Measurements from ENCODE around the gene ZNF92. TPM values are rescaled to one million over a fixed set of nuclear protein-coding genes. Genes with fewer than 3 reads are reported as not detected.
"Not testable (repeated sequence)": the region's sequence is repeated elsewhere in the genome, so short reads cannot be mapped to it uniquely, and the experiment has no call there.

Gene ZNF92
- total RNA-seq, 1 donor from 2014 or later = 46.6 TPM

DNA sequence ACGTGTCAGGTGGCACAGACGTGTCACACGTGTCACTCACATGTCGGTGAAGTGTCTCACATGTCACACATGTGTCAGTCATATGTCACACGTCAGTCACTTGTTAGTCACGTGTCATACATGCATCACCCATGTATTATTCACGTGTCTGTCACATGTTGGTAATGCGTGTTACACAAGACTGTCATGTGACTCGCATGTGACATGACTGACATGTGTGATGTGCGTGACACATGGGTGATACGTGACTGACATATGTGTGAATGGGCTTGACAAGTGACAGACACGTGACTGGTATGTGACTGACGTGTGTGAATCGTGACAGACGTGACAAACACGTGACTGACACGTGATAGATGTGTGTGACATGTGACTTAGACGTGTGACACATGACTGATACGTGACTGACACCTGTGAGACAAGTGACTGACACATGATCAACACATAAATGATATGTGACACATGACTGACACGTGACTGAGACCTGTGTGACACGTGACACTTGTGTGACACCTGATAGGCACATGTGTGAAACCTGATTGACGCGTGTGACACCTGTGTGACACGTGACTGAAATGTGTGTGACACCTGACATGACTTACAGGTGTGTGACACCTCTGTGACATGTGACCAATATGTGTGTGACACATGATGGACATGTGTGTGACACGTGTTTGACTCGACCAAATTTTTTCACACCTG is 56.1 kb downstream of the ZNF92 start:
- DNase-seq = no peak

DNA sequence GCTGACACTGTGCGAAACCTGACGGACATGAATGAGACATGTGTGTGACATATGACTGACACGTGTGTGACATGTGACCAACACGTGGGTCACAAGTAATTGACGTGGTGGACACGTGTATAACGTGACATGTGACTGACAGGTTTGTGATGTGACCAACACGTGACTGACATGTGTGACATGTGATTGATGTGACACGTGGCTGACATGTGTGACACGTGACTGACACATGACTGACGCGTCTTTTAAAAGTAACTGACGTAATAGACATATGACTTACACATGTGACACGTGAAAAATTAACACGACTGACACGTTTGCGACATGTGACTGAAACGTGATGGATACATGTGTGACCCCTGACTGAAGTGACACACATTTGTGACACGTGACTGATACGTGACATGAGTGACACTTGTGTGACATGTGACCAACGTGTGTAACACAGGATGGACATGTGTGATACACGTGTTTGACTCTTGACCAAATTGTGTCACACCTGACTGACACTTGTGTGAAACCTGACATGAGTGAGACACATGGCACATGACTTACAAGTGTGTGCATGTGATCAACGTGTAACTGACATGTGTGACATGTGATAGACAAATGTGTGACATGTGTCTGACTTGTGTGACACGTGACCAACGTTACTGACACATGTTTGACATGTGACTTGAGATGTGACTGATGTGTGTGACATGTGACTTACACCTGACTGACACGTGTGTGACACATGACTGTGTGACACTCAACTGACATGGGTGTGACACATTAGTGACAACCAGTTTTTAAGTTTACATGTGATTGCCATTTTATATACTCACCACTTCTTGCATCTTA is 56.9 kb downstream of the ZNF92 start:
- DNase-seq = no peak

DNA sequence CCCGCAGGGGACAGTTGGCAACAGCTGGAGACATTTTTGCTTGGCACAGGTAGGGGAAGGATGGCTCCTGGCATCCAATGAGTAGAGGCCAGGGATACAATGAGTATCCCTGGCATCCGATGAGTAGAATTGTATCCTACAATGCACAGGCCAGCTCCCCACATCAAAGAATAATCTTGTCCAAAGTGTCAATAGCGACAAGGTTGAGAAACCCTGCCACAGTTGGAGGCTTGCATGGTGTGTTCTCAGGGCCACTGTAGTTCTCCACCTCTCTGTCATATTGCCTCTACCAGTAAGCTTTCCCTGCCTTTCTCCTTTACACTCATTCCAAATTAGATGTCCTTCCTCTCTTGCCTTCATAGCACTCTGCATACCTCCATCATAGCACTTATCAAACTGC is 60.7 kb downstream of the ZNF92 start:
- DNase-seq = no peak

DNA sequence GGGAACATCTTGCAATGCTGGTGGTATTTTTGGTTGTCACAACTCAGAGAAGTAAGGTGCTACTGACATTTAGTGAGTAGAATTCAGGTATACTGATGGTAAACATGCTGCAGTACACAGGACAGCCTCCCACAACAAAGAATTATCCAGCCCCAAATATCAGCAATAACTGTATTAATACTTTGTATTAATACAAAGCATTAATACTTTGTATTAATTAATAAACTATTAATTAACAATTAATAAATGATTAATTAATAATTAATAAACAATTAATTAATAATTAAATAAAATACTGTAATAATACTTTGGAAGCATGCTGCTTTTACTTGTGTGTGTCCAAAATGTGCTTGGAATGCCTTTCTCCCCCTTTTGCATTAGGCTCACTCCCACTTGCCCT is 62.5 kb downstream of the ZNF92 start:
- DNase-seq = no peak

DNA sequence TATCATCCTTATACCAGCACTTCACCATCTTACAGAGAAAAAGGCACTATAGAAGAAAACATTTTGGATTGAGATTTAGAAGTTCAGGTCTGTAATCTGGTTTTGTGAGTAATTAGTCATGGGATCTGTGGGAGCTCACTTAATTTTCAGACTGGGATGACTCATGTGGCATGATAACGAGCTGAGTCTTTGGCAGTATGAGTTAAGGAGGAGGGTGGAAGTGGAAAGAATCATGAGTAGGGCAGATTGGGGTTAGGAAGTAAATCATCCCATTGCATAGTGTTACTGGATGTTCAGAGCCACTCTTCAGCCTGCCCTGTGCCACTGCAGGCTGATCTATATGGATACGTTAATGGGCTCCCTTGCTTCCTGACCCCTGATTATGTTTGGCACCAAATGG is 64.9 kb downstream of the ZNF92 start:
- no peak for DNase-seq

DNA sequence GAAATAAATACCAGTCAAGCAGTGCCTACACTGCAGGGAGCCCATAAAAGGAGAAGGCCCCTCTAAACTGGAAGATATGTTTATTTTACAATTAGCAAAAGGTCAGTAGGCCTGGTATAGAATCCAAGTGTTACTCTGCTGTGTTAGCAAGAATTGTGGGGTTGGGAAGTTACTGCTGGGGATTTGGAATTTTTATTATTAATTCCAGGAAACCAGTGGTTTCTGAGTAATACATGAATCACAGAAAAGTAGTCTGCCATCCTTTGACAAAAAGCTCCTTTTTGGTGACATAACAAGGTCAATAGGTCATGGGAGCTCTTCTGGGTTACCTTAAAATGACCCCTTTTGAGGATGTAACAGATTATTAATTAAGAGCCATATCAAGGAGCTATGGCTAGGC is 67.4 kb downstream of the ZNF92 start:
- DNase-seq = no peak

DNA sequence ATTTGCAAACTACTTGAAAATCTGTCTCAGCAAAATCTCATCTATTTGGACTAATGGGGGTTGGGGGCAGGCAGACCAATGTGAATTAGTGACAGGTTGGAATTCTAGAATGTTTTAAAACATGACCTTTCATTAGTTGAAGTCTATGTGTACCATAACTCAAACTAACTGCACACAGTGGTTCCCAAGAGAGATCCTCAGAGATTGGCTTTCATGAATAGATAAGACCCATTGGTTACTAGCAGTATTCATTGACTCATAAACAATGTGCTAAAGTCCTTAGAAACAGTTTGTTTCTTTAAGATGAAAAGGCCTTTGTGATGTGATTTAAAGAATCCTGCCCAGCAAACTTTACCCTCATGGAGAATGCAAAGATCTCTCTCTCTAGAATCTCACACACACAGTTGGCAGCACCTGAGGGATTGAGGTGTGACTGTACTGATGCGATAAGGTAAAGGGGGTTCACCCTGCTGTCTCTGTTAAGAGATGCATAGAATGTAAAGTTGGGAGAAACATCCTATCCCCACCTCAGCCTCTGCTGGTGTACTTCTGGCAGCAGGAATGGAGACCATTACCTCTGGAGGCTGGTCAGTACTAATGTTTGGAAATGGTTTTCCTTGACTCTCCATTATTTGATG is 70.7 kb downstream of the ZNF92 start:
- no peak for DNase-seq

DNA sequence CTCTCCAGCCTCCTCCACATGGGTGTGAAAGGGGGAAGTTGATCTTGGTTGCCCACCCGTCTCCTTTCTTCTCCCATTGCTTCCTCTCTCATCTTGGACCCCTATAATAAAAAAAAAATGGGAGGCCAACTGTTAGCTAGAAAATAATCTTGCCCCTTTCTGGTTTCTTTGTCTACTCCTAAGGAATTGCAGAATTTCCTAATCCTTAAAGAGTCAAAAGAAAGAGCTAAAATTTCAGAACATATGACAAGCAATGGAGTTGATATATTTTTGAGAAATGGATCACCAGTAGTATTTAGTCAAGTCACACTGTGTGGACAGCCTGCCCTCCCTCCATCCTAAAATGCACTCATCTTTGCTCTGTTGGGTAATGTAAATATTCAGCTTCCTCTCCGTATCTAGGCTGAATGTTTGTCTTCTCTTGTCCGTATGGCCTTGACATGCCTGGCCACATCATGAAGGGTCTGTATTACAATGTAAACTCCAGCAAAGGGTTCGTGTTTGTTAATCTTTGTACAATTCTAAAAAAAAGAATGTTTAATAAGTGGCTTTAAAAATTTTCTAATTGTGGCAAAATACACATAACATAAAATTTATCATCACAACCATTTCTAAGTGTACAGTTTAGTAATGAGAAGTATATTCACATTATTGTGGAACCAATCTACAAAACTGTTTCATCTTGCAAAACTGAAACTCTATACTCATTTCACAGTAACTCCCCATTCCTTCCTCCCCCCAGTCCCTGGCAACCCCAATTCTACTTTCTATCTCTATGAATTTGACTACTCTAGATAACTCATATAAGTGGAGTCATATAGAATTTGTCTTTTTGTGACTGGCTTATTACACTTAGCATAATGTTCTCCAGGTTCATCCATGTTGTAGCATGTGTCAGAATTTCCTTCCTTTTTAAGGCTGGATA is 71.5 kb downstream of the ZNF92 start:
- no peak for DNase-seq

DNA sequence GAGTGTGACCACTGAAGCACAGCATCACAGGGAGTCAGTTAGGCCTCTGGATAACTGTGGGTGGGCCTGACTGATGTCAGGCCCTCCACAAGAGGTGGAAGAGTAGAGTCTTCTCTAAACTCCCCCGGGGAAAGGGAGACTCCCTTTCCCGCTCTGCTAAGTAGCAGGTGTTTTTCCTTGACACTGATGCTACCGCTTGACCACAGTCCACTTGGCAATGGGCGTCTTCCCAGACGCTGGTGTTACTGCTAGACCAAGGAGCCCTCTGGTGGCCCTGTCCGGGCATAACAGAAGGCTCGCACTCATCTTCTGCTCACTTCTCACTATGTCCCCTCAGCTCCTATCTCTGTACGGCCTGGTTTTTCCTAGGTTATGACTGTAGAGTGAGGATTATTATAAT is 73.4 kb downstream of the ZNF92 start:
- not testable (repeated sequence) for DNase-seq

DNA sequence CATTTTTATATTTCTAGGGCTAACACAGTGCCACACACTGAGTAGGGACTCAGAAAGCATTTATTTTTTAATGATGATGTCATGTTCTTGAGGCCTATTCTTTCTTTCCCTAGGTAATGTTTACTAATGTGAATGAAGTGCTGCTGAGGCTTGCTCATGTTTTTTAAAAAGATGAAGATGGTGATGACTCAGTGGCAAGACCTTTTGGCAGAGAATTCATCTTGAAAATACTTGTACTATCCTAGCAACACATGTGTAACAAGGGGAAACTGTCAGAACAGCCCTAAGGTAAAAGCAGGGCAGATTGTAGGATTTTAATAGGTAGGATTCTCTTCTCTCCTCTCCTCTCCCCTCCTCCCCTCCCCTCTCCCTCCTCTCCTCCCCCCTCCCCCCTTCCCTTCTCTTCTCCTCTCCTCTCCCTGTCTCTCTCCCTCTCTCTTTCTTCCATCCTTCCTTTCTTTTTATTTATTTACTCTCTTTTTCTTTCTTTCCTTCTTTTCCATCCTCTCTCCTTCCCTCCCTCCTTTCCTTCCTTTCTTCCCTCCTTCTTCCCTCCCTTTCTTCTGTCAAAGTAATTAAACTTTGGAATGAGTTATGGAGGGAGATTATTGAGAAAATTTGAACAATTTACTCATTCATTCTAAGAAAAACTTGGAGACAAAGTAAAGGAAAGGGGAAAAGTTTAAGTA is 75.3 kb downstream of the ZNF92 start:
- no peak for DNase-seq

DNA sequence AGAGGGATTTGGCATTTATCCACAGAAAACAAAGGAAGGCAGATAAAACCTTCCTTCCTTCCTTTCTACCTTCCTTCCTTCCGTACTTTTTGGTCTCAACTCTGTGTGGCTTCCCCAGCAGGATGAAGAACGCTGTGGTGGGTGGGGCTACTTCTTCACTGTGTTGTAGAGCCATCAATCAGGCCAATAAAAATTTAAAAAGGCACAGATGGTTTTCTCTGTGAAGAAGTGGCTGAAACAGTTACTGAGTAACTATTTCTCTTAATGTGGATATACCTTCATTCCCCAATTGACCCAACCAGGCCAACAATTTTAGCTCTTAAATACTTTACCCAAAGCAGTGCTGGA is 75.8 kb downstream of the ZNF92 start:
- no peak for DNase-seq
